ENCODE results near the gene CUL5. TPM values are rescaled to one million over a fixed set of nuclear protein-coding genes. Genes with fewer than 3 reads are reported as not detected.

The CUL5 gene
- total and polyA plus RNA-seq, 12 donors: 4.2 to 114 (median 40.7) TPM

DNA sequence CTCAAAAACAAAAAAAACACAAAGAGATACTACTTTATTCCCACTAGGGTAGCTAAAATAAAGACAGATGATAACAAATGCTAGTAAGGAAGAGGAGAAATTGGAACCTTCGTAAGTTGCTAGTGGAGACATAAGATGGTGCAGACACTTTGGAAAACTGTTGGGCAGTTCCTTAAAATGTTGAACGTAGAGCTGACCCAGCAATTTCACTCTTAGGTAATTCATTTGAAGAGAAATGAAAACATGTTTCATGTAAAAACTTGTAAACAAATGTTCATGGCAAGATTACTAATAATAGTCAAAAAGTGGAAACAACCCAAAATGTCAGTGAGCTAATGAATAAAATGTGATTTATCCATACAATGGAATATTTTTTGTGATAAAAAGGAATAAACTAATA is 83.4 kb downstream of the CUL5 start:
- H3K36me3 ChIP-seq (replicated peaks in 1 of 2): peaks cover 0 to 31% of the 10 kb centered on the region in 2 donors
- no peaks in the 10 kb centered on the region for H3K27me3 ChIP-seq
- no peak overlapping the region for H3K4me3 ChIP-seq
- H3K27ac ChIP-seq: no peak overlapping the region
- TF ChIP-seq POLR2A (IDR thresholded peaks at IDR 0.05) (no peak), CTCF (IDR thresholded peaks at IDR 0.05) (no peak)
- intact Hi-C loops (cut with DNase I): no loop called here
- H3K9me3 ChIP-seq (replicated peaks in 1 of 3): no peaks in the 10 kb centered on the region
- WGBS, 4 donors: 42 to 50% (median 46%) methylated on average over 2 of the region's 2 CpGs
- H3K4me1 ChIP-seq (replicated peaks in 1 of 2): peaks cover 0 to 9% of the 10 kb centered on the region in 2 donors
- no peak for DNase-seq

DNA sequence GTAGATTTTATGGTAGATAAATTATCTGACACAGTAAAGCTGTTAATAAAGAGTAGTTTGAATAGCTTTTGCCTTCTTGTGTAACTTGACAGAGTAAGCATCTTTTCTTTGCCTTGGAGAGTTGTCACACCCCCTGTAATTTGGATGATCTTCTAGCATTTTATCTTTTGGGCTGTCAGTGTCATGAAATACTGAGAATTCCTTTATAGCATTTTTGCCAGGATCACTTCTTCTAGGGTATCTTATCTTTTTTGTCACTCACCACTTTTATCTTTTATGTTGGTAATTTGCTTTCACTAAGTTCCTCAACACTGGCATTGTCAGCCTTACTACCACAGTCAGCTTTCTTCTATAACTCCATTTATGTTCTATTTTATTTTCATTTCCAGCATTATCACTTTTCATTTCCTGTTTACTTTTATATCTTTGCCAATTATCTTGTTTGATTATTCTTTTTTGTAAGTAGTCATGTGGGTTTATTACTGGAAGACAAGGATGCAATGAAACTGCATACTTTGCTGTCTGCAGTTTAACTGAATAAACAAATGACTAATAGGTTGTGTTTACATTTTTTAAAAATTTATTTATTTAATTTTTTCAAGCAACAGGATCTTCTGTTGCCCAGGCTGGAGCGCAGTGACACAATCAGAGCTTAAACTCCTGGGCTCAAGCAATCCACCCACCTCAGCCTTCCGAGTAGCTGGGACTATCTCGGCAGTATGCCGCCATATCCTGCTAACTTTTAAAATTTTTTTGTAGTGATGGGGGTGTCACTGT is 84.6 kb downstream of the CUL5 start:
- H3K4me3 ChIP-seq: no peak overlapping the region
- 80 to 96% (median 87%) methylated on average over 4 of the region's 4 CpGs for WGBS, 4 donors
- H3K4me1 ChIP-seq (replicated peaks in 1 of 2): peaks cover 0 to 9% of the 10 kb centered on the region in 2 donors
- H3K9me3 ChIP-seq (replicated peaks in 1 of 3): no peaks in the 10 kb centered on the region
- intact Hi-C loops (cut with DNase I): no loop called here
- peak overlapping the region in 1 of 5 donors; percentile 1 for H3K27ac ChIP-seq
- H3K36me3 ChIP-seq (replicated peaks in 1 of 2): peaks cover 0 to 37% of the 10 kb centered on the region in 2 donors
- no peak for DNase-seq
- TF ChIP-seq POLR2A (IDR thresholded peaks at IDR 0.05) (no peak), CTCF (IDR thresholded peaks at IDR 0.05) (no peak)
- H3K27me3 ChIP-seq: no peaks in the 10 kb centered on the region

- intact Hi-C loops (cut with DNase I): no loop called here
- H3K27ac ChIP-seq: no peak overlapping the region
- H3K4me3 ChIP-seq: no peak overlapping the region
- H3K36me3 ChIP-seq (replicated peaks in 1 of 2): peaks cover 0 to 42% of the 10 kb centered on the region in 2 donors
- no peak for DNase-seq
- no peaks in the 10 kb centered on the region for H3K9me3 ChIP-seq (replicated peaks in 1 of 3)
- H3K4me1 ChIP-seq (replicated peaks in 1 of 2): peaks cover 0 to 9% of the 10 kb centered on the region in 2 donors
- H3K27me3 ChIP-seq: no peaks in the 10 kb centered on the region
- TF ChIP-seq POLR2A (IDR thresholded peaks at IDR 0.05): no peak
- no peak for TF ChIP-seq CTCF (IDR thresholded peaks at IDR 0.05)
- 94 to 97% (median 95%) methylated on average over 3 of the region's 3 CpGs for WGBS, 4 donors
Measured at GRCh38 chr11:108097179-108097578, 88.5 kb downstream of the CUL5 start.

- no peak for TF ChIP-seq CTCF (IDR thresholded peaks at IDR 0.05)
- no peak for TF ChIP-seq POLR2A (IDR thresholded peaks at IDR 0.05)
- no peaks in the 10 kb centered on the region for H3K9me3 ChIP-seq (replicated peaks in 1 of 3)
- H3K36me3 ChIP-seq (replicated peaks in 1 of 2): peaks cover 0 to 44% of the 10 kb centered on the region in 2 donors
- DNase-seq: no peak
- no peak overlapping the region for H3K4me3 ChIP-seq
- intact Hi-C loops (cut with DNase I): loop anchor here in 1 of 2 donors (10.0 kb wide), 1 partner anchor 86 kb away; no protein-coding TSS in a partner anchor
- no peaks in the 10 kb centered on the region for H3K27me3 ChIP-seq
- H3K4me1 ChIP-seq (replicated peaks in 1 of 2): no peaks in the 10 kb centered on the region
- WGBS, 4 donors: 83 to 92% (median 88%) methylated on average over 1 of the region's 1 CpG
- no peak overlapping the region for H3K27ac ChIP-seq
Measured at GRCh38 chr11:108101090-108101775, 92.5 kb downstream of the CUL5 start.
